HTR-8/SVneo (cell line): ENCODE measurements around the gene TXNIP.

Experiments
- DNase-seq: peaks from one replicate; pipeline ENCODE4 v3.0.0; 2011; ENCODE audit warnings: low spot score, mixed read lengths; ENCODE audit not compliant: insufficient read length
- FAIRE-seq: peaks from 2 replicates; lab custom pipeline; 2011; peaks lifted over from hg19 to GRCh38; lab: Jason Lieb, UNC

TXNIP gene

DNA sequence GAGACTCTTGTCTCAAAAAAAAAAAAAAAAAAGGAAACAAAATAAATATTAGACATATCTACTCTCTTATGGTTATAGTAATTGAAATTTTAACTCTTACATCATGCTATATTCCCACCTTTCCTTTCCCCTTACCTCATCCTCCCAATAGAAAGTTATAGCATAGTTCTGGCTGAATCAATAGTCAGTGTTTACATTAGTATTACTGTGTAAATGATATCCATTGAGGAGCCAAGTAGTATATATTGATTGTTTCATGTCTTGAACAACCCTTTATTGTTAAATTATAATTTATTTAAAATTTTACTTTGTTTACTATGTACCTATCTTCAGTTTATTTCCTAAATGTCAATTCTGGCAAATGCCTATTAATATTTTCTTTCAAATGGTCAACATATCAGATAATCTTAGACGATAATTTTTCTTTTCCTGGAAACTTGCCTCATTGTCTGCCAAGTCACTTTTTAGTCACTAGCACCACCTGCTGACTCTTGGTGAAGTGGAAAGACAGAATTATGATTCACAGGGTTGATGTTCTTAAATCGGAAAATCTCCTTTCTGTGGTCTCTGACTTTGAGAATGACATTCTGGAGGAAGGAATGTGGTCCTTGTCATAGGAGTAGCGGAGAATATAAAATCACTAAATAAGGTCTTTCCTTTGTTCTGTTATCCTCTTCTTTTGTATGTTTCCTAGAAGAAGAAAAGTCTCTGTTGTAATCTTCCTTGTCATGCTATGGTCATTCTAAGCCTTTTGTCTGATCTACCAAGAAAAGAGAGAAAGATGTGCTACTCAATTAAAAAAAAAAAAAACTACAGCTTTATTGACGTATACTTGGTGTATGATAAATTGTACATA, 16.6 kb upstream of the TXNIP start:
- FAIRE-seq (no peak), DNase-seq (peak; percentile 65)

DNA sequence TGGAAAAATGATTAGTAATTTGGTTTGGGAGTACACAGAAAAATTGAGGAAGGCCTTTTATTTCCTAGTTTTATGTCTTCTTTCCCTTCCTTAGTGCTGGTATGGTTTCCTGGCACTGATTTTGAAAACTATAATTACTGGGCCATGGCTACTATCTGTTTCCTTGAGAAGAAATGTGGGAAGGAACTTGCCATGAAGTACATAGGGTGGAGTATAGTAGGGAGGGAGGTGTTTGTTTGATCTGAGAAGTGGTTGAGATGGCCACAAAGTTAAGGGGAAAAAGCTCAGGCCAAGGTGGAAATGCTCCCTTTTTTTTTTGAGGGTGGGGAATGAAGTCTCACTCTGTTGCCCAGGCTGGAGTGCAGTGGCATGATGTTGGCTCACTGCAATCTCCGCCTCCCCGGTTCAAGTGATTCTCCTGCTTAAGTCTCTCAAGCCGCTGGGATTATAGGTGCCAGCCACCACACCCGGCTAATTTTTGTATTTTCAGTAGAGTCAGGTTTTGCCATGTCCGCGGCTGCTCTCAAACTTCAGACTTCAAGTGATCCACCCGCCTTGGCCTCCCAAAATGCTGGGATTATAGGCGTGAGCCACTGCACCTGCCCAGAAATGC, 13.9 kb upstream of the TXNIP start:
- no peak for FAIRE-seq
- DNase-seq, result no peak

DNA sequence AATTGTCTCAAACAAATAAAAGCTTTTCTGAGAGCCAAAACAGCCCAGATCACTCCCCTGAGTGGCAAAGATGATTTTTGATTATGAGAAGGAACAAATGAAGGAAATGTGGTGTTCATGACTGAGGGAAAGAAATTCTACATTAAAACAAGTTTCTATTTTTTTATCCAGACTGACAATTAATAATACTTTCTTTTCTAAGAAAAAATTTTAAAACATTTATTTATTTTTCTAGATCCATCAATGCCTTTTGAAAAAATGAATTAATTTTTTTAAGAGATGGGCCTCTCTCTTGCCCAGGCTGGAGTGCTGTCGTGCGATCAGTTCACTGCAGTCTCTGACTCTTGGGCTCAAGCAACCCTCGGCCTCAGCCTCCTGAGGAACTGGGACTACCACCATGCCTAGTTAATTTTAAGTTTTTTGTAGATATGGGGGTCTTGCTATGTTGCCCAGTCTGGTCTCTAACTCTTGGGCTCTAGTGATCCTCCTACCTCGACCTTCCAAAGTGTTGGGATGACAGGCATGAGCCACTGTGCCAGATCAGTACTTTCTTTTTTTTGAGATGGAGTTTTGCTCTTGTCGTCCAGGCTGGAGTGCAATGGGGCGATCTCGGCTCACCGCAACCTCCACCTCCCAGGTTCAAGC, 11.2 kb upstream of the TXNIP start:
- FAIRE-seq (no peak), DNase-seq (no peak)

DNA sequence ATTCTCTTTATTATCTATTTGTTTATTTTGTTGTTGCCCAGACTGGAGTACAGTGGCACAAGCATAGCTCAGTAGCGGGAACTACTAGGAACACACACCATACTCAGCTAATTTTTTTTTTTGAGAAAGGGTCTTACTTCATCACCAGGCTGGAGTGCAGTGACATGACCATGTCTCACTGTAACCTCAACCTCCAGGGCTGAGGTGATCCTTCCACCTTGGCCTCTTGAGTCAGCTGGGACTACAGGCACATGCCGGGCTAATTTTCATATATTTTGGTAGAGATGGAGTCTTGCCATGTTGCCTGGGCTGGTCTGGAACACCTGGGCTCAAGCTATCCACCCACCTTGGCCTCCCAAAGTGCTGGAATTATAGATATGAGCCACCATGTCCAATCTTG, 5.3 kb upstream of the TXNIP start:
- FAIRE-seq, result no peak

DNA sequence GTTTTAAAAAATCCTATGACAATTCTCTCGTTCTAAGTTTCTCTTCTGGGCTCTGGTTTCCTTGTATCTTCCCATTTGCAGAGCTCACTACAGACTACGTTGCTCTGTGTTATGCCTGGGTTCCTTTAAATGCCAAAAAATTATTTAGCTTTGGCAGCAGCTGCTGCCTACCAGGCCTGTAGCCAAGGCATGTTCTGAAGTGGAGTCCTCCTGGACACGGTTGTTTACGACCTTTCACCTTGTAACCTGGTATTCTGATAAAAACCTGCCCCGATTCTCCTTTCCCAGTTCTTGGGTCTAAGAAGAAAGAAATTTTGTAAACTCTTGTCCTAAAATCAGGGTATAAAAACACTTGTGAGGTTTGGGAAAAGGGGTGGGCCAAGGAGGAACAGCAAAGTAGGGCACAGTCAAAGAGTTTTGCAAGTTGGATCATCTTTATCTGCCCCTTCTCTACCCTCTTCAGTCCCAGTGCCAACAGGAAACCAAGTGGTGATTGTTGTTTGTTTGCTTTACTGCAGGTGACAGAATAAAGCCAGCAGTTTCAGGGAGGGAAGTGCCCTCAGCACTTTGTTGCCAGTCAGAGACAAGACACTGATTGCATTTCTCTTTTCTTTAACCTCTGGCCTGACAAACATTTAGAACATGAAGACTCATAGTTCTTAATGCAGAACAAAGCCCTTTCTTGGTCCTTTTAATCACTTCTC, 3.1 kb upstream of the TXNIP start:
- FAIRE-seq (no peak), DNase-seq (no peak)

More for the DNA sequence above, 5.3 kb upstream of the TXNIP start:
- no peak for DNase-seq

DNA sequence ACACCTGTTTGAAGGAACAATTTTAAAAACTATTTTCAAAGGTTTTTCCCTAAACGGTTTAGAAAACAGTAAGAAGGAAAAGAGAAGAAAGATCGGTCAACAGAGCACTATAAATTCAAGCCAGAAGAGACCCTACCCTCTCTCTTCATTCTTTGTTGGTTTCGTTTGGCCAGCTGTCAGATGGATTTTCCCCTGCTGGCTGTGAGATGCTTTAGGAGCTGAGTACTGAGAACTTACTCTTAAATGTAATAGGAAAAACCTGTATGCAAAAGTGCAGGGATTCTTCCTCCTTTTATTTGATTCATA, 1.3 kb upstream of the TXNIP start:
- DNase-seq (no peak), FAIRE-seq (no peak)

DNA sequence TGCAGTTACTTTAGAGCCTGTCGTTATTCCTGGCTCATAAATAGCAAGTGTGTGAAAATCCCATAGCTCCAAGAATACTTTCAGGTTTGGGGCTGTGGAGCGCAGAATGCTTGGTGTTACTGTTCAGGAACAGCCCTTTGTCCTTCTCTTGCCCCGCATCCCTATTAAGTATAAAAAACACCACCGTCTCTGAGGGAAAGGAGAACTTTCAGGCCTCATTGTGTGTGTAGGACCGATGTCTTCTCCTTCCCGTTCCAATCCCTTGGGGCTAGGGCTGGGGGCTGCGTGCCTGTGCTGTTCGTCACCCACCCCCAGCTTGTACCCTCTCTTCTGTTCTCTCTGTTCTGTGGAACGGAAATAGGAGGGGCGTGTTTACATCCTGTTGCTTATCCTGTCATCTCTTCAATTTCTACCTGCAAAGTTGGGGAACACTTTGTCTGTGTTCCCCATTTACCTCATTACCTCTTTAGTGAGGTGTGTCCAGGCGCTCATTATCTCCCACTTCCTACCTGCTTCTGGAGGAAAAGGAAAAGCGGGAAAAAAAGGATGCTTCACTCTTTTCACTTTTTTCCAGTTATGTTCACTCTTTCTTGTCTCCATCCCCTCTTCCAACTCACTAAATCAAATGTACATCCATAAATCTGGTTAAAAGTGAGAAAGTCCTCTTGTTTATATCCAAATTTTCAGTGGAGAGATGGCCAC, 788 bp upstream of the TXNIP start:
- no peak for DNase-seq

DNA sequence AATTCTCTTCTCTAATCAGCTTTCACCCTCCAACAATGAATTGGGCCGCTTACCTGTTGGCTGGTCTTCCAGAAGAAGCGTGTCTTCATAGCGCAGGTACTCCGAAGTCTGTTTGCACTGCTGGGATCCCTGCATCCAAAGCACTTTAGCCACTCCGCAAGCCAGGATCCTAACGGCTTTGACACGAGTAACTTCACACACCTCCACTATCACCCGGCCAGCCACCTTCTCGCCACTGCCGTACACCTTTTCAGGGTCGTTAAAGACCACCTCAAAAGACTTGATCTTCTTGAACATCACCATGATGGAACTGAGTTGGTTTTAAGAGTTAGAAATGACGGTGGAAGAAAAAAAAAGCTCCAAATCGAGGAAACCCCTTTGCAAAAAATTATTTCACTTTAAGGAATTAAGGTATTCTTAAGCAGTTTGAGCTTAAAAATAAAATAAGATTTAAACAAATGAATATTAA, 381 bp downstream of the TXNIP start:
- DNase-seq, result no peak
- no peak for FAIRE-seq

More for the DNA sequence above, 788 bp upstream of the TXNIP start:
- FAIRE-seq, result no peak

DNA sequence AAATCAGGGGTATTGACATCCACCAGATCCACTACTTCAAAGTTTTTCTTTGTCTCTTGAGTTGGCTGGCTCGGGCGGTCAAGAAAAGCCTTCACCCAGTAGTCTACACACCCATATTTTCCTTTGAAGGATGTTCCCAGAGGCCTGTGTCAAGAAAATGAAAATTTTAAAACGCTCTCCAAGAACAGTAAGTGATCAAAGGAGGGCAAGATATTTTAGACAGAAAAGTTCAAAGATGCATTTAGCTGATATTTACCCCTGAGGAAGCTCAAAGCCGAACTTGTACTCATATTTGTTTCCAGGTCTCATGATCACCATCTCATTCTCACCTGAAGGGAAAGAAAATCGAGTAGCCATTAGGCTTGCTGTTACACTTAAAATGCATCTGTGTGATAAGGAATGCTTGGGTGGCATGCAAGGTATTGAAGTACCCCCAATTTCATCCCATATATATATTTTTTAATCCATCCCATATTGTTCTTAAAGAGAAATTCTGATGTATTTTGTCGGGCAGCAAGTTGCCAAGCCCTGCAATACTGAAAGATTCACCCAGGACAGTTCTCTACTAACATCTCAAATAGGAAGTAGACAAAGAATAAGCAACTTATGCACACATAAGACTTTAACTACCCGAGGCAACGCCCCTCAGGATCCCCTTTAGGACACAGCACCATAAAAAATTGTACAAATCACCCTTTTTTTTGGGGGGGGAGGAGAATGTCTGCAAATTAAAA, 1.1 kb downstream of the TXNIP start:
- FAIRE-seq (no peak), DNase-seq (no peak)

DNA sequence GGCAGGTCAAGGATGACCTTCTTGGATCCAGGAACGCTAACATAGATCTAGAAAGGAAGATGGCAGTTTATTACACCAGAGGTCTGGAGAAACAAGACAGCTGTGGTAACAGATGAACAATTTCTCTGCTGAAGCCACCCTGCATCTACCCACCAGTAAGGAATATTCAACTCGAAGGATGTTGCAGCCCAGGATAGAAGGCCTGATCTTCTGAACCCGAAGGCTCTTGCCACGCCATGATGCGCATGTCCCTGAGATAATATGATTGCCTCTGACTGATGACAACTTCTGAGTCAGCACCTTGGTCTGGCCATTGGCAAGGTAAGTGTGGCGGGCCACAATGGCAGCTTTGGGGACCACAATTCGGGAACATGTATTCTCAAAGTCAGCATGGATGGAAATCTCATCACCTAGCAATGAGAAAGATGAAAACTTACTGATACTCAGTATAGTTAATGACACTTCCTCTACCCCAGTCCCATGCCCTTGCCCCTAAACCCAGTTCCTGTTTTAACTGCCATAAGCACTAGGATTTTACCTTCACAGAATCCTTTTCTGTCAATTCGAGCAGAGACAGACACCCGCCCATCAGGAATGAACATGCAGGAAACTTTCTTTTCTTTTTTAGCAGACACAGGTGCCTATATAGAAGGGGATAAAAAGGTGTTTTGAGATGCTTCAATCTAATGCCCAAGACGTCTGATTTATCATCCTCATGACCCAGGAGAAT, 1.8 kb downstream of the TXNIP start:
- no peak for FAIRE-seq
- no peak for DNase-seq

DNA sequence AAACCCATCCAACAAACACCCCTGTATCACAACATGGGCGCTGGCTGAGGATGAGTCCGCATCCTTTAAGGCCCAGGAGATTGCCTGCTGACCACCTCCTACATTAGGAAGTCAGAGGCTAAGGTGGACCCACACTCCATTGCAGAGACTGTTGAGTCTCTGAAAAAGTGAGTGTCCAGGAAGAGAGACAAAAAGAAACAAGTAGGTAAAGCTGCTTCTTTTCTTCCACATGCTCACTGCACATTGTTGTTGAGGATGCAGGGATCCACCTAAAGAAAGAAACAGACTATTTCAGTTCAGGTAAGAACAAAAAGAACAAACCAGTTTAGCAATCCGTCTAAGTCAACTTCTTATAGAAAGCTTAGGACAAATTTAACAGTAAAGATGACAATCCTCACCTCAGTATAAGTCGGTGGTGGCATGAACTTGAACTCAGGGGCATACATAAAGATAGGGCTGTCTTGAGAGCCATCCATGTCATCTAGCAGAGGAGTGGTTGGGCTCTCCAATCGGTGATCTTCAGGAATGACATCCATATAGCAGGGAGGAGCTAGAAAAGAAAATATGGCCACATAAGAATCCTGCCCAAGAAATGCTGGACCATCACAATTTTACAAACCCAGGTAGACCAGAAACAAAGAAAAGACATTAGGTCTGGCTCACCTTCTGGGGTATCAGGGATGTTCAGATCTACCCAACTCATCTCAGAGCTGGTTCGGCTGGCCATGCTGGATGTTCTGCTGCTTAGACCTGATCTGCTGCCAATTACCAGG, 2.6 kb downstream of the TXNIP start:
- no peak for FAIRE-seq
- no peak for DNase-seq

DNA sequence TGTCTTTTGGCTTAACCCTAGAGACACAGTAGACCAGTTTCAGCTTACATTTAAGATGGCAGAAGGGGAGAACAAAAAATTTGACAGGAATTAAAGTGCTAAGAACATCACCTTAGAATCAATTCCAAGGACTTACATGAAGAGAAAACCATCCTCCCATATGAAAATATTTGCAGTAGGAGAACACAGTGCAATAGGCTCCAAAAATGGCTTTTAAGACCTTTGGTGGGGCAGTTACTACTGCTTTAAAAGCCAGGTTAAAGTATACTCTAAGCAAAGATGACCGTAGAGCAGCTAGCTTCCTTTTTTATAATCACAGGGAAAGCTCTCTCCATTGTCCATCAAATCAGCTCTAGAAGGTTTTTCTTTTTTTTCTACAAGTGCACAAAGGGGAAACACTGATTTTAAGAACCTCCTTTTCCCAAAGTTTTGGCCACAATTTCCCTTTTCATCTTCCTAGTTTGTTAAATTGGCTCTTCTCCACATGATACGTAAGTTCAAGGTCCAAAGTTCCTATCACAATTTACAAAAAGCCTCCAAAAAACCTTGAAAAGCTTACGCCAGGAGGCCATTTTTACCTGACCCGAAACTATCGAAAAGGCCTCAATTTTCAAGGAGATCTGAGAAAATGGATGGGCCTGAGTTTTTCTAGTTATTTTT, 3.3 kb downstream of the TXNIP start:
- FAIRE-seq, result no peak
- DNase-seq, result no peak

DNA sequence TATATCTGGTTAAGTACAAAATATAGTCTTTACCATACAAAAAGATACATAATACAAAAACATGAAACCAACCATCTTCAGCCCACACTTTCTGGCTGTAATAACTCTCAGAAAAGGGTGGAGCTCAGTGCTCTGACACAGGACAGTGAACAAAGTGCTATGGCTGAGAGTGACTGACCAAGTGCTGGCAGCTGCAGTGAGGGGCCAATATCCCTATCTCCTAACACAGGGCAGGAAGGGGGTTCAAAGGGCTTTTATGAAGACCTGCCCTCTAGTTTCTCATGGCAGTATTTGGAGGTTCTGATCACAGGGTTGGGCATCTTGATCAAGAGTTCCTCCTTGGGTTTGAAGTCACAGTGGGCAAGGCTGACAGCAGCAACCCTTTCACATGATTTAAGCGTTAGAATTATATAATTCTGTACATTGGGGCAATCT, 3.9 kb downstream of the TXNIP start:
- FAIRE-seq (no peak), DNase-seq (no peak)

DNA sequence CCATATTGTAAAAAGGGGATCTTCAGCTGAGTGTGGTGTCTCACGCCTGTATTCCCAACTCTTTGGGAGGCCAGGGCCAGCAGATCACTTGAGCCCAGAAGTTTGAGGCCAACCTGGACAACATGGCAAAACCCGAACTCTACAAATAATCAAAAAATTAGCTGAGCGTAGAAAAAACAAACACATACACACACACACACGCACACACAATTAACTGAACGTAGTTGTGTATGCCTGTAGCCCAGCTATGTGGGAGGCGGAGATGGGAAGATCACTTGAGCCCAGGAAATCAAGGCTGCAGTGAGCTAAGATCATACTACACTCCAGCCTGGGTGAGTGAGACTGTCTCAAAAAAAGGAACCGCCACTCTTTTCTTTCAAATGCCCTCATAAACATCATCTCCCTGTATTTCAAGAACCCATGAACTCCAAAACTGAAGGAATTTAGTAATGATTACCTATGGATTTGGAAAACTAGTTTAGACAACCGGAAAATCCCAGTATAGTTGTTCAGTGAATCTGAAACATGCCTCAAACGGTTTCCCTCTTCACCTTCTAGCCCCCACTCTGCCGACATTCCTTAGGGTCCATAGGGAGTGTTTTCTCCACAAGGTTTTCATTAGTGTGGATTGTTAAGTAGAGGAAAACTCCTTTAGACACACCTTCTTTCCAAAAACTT, 4.5 kb downstream of the TXNIP start:
- DNase-seq (no peak), FAIRE-seq (no peak)

DNA sequence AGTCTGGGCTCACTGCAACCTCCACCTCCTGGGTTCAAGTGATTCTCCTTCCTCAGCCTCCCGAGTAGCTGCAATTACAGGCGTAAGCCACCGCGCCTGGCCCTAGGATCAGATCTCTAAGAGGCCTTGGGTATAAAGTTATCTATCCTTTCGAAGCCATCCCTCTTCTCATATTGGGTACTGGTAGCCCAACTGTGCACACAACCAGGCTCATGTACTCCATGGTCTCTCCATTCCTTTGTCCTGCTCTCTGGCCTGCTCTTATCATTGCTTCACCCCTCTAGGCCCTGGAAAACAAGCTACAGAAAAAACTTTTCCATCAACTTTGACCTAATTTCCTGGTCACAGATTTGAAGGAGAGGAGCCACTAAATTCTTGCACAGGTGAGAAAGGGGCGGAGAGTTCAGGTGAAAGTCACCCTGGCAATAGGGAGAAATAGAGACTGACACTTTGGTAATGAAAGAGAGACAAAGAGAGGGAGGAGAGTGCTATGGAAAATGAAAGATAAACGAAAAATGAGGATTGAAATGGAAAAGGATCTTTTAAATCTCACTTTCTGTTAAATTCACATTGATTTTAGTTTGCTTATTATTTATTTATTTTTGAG, 6.0 kb downstream of the TXNIP start:
- DNase-seq (no peak), FAIRE-seq (no peak)

DNA sequence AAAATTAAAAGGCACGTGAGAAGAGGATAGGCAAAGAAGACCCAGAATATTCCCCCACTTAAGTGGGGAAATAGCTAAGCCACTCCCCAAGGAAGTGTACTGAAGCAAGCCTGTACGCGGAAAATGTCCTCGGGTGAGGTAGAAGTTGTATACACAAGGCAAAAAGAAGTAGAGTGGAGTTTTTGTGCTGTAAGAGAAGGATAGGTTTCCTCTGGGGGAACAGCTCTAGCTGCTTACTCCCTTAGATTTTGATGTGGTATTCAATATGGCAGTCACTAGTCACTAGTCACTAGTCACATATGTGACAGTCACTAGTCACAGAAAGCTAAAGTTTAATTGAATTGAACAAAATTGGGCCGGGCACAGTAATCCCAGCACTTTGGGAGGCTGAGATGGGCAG, 7.6 kb downstream of the TXNIP start:
- no peak for FAIRE-seq
- no peak for DNase-seq

DNA sequence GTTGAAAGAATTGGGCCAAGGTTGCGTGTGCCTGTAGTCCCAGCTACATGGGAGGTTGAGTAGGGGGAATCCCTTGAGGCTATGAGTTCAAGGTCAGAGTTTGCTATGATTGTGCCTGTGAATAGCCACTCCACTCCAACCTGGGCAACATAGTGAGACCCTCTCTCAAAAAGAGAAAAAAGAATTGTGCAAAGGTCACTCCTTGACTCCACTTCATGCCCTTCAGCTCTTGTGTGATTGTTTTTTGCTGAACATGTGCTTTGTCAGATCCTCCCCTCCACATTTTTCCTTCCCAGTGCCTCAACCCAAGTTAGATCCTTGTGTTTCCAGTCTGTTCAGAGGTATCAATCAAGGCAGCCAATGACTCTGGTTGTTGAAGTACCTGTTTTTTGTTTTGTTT, 8.5 kb downstream of the TXNIP start:
- FAIRE-seq (no peak), DNase-seq (no peak)
